GM12874 (cell line): ENCODE results near the gene ASPDH.

Experiments
- CTCF ChIP-seq: IDR thresholded peaks from 2 replicates; pipeline ENCODE4 v1.5.1; 2011; ENCODE audit warnings: low read depth, mild to moderate bottlenecking, control low read depth, low read length, moderate library complexity; ENCODE audit not compliant: insufficient read depth

ASPDH gene

GRCh38 chr19:50546527-50547221 lies 33.0 kb upstream of the ASPDH start:
- TF ChIP-seq CTCF: no peak

GRCh38 chr19:50542943-50543342 lies 29.2 kb upstream of the ASPDH start:
- no peak for TF ChIP-seq CTCF

GRCh38 chr19:50537769-50538230 lies 24.1 kb upstream of the ASPDH start:
- peak; percentile 88 for TF ChIP-seq CTCF

GRCh38 chr19:50537306-50537685 lies 23.6 kb upstream of the ASPDH start:
- no peak for TF ChIP-seq CTCF

- TF ChIP-seq CTCF: 0 out of 2 replicates have a peak, but pooled peaks have one; percentile 6
Observed at GRCh38 chr19:50536662-50537305, 23.1 kb upstream of the ASPDH start.

GRCh38 chr19:50535672-50536187 lies 22.0 kb upstream of the ASPDH start:
- no peak for TF ChIP-seq CTCF

- TF ChIP-seq CTCF: no peak
Observed at GRCh38 chr19:50534478-50534877, 20.8 kb upstream of the ASPDH start.
